ENCODE data around the gene CES4A. TPM values are rescaled to one million over a fixed set of nuclear protein-coding genes. Genes with fewer than 3 reads are reported as not detected.

The CES4A gene
- total RNA-seq, 1 experiment from 2014 or later: 0.61 TPM

GRCh38 chr16:66977341-66978113, 10.9 kb upstream of the CES4A start (continued):
- TF ChIP-seq PRRX2 (CRISPR knock-in tag; IDR thresholded peaks at IDR 0.05): no peak
- peak; percentile 96 for TF ChIP-seq CTCF (IDR thresholded peaks at IDR 0.05)
- no peak for TF ChIP-seq ELF4 (CRISPR knock-in tag; IDR thresholded peaks at IDR 0.05; ENCODE audit: low read depth)
- no peak for TF ChIP-seq NR1H2 (CRISPR knock-in tag; IDR thresholded peaks at IDR 0.05)
- TF ChIP-seq EMX1 (CRISPR knock-in tag; IDR thresholded peaks at IDR 0.05): no peak
- TF ChIP-seq ATF6 (CRISPR knock-in tag; IDR thresholded peaks at IDR 0.05): no peak
- no peak for TF ChIP-seq ZNF281 (CRISPR knock-in tag; IDR thresholded peaks at IDR 0.05)
- no peak for TF ChIP-seq SP1 (CRISPR knock-in tag; conservative IDR thresholded peaks at IDR 0.05)
- no peak for TF ChIP-seq ZNF232 (CRISPR knock-in tag; IDR thresholded peaks at IDR 0.05)

GRCh38 chr16:66979011-66979717, 9.2 kb upstream of the CES4A start:
- ATAC-seq: no peak
- Mint-ChIP-seq H3K27ac (no peak overlapping the region), H3K9me3 (no peaks in the 10 kb centered on the region), H3K36me3 (no peaks in the 10 kb centered on the region), H3K4me1 (peaks cover 6% of the 10 kb centered on the region), H3K4me3 (no peak overlapping the region), H3K27me3 (ENCODE audit: low read depth) (no peaks in the 10 kb centered on the region; the same call in 1 of the 2 replicates)
- POLR2A ChIA-PET: no interaction called here
- CTCF ChIA-PET: interaction anchor here (0.7 to 4.5 kb wide), 8 partner anchors 18 to 219 kb away, joined by 3 to 27 read pairs (median 5); partner anchors contain the start of genes CES3 and ELMO3
- TF ChIP-seq AFF4 (CRISPR knock-in tag; IDR thresholded peaks at IDR 0.05; ENCODE audit: borderline replicate concordance) (no peak), GABPB1 (CRISPR knock-in tag; IDR thresholded peaks at IDR 0.05) (no peak), PRRX2 (CRISPR knock-in tag; IDR thresholded peaks at IDR 0.05) (no peak), MAX (CRISPR knock-in tag; IDR thresholded peaks at IDR 0.05) (no peak), ZNF281 (CRISPR knock-in tag; IDR thresholded peaks at IDR 0.05) (no peak), NFYB (CRISPR knock-in tag; conservative IDR thresholded peaks at IDR 0.05; ENCODE audit: low read depth) (no peak), NR1H2 (CRISPR knock-in tag; IDR thresholded peaks at IDR 0.05) (no peak), SMAD4 (CRISPR knock-in tag; IDR thresholded peaks at IDR 0.05) (no peak), NFATC4 (CRISPR knock-in tag; IDR thresholded peaks at IDR 0.05) (no peak), ATF1 (CRISPR knock-in tag; IDR thresholded peaks at IDR 0.05) (no peak), KAT7 (CRISPR knock-in tag; IDR thresholded peaks at IDR 0.05; ENCODE audit: borderline replicate concordance) (no peak), ZNF219 (CRISPR knock-in tag; IDR thresholded peaks at IDR 0.05; ENCODE audit: borderline replicate concordance) (no peak)
- DNase-seq (ENCODE audit: low spot score): no peak

All from WTC11 (cell line).